Measurements from ENCODE around the gene TTLL9. TPM values are rescaled to one million over a fixed set of nuclear protein-coding genes. Genes with fewer than 3 reads are reported as not detected.
"Not testable (repeated sequence)": the region's sequence is repeated elsewhere in the genome, so short reads cannot be mapped to it uniquely, and the experiment has no call there.

Gene TTLL9
- total RNA-seq, 2 donors from 2014 or later = 1.2 TPM; not detected in 1

GRCh38 chr20:31924561-31924960, 54.1 kb downstream of the TTLL9 start:
- no peak for TF ChIP-seq POLR2A (IDR thresholded peaks at IDR 0.05)
- no peak for TF ChIP-seq CTCF (IDR thresholded peaks at IDR 0.05)
- no peaks in the 10 kb centered on the region for H3K36me3 ChIP-seq
- no peaks in the 10 kb centered on the region for H3K4me1 ChIP-seq (replicated peaks)
- no peak for DNase-seq (ENCODE audit: low spot score)
- no peak overlapping the region for H3K27ac ChIP-seq
- WGBS = 94% methylated on average over 8 of the region's 8 CpGs
- intact Hi-C loops (cut with DNase I) = no loop called here
- no peak overlapping the region for H3K4me3 ChIP-seq
- no peaks in the 10 kb centered on the region for H3K9me3 ChIP-seq
- no peaks in the 10 kb centered on the region for H3K27me3 ChIP-seq (replicated peaks; ENCODE audit: insufficient read depth)

- TF ChIP-seq CTCF (IDR thresholded peaks at IDR 0.05) (no peak), POLR2AphosphoS5 (IDR thresholded peaks at IDR 0.05) (no peak), POLR2A (IDR thresholded peaks at IDR 0.05) (no peak)
- intact Hi-C loops (cut with DNase I) = no loop called here
- H3K9me3 ChIP-seq = no peaks in the 10 kb centered on the region
- H3K27ac ChIP-seq = no peak overlapping the region
- H3K36me3 ChIP-seq = no peaks in the 10 kb centered on the region
- DNase-seq (ENCODE audit: low spot score) = no peak
- WGBS = 61% methylated on average over 9 of the region's 9 CpGs
- H3K4me3 ChIP-seq = no peak overlapping the region
- no peaks in the 10 kb centered on the region for H3K4me1 ChIP-seq (replicated peaks)
- H3K27me3 ChIP-seq (replicated peaks; ENCODE audit: insufficient read depth) = no peaks in the 10 kb centered on the region
These were observed 55.2 kb downstream of the TTLL9 start for GRCh38 chr20:31925631-31926030.

GRCh38 chr20:31926493-31926892, 56.1 kb downstream of the TTLL9 start:
- no peak for DNase-seq (ENCODE audit: low spot score)
- Histone ChIP-seq H3K4me1 (replicated peaks) (no peaks in the 10 kb centered on the region), H3K27me3 (replicated peaks; ENCODE audit: insufficient read depth) (no peaks in the 10 kb centered on the region), H3K4me3 (no peak overlapping the region), H3K36me3 (no peaks in the 10 kb centered on the region), H3K27ac (no peak overlapping the region), H3K9me3 (no peaks in the 10 kb centered on the region)
- WGBS = 91% methylated on average over 2 of the region's 2 CpGs
- intact Hi-C loops (cut with DNase I) = no loop called here
- TF ChIP-seq CTCF (IDR thresholded peaks at IDR 0.05) (no peak), POLR2A (IDR thresholded peaks at IDR 0.05) (no peak), POLR2AphosphoS5 (IDR thresholded peaks at IDR 0.05) (no peak)

- no peaks in the 10 kb centered on the region for H3K27me3 ChIP-seq (replicated peaks; ENCODE audit: insufficient read depth)
- intact Hi-C loops (cut with DNase I) = no loop called here
- no peak overlapping the region for H3K4me3 ChIP-seq
These were observed 57.3 kb downstream of the TTLL9 start for GRCh38 chr20:31927627-31928159.

GRCh38 chr20:31929631-31930030, 59.2 kb downstream of the TTLL9 start:
- H3K4me1 ChIP-seq (replicated peaks); intact Hi-C loops (cut with DNase I); H3K27ac ChIP-seq; H3K36me3 ChIP-seq; DNase-seq (ENCODE audit: low spot score); H3K4me3 ChIP-seq; H3K27me3 ChIP-seq (replicated peaks; ENCODE audit: insufficient read depth); H3K9me3 ChIP-seq: not testable (repeated sequence)
- WGBS = 82% methylated on average over 4 of the region's 4 CpGs

More at GRCh38 chr20:31927627-31928159, 57.3 kb downstream of the TTLL9 start:
- no peak for DNase-seq (ENCODE audit: low spot score)
- WGBS = 64% methylated on average over 8 of the region's 8 CpGs
- no peak for TF ChIP-seq POLR2AphosphoS5 (IDR thresholded peaks at IDR 0.05)
- TF ChIP-seq CTCF (IDR thresholded peaks at IDR 0.05) = no peak
- TF ChIP-seq POLR2A (IDR thresholded peaks at IDR 0.05) = no peak
- Histone ChIP-seq H3K36me3 (no peaks in the 10 kb centered on the region), H3K27ac (no peak overlapping the region), H3K4me1 (replicated peaks) (no peaks in the 10 kb centered on the region), H3K9me3 (no peaks in the 10 kb centered on the region)

Measured in prostate gland (tissue), 2 donors.